GM06990 (cell line): Measurements from ENCODE around the gene KLHL33.

Experiments
- DNase-seq: peaks from one replicate; pipeline ENCODE4 v3.0.0-alpha.2; 2011; ENCODE audit not compliant: insufficient read length; ENCODE audit errors: extremely low read depth
- H3K27me3 ChIP-seq: replicated peaks from 2 replicates; pipeline ENCODE4 v1.6.0; 2011; ENCODE audit warnings: low read length; ENCODE audit not compliant: control insufficient read depth, insufficient read depth
- H3K36me3 ChIP-seq: 2 replicates; pipeline ENCODE4 v1.5.1; 2011; ENCODE audit warnings: low read length; ENCODE audit not compliant: control insufficient read depth, insufficient read depth
- H3K4me3 ChIP-seq: replicated peaks from 2 replicates; pipeline ENCODE4 v1.5.1; 2011; ENCODE audit warnings: low read depth, mild to moderate bottlenecking, control low read depth, low read length
- CTCF ChIP-seq: IDR thresholded peaks from 2 replicates; pipeline ENCODE4 v1.5.1; 2011; ENCODE audit warnings: low read length, control low read depth, mild to moderate bottlenecking, inconsistent platforms; ENCODE audit not compliant: insufficient read depth, poor library complexity, severe bottlenecking

The KLHL33 gene

GRCh38 chr14:20422886-20423285, 13.1 kb downstream of the KLHL33 start:
- DNase-seq = no peak
- H3K36me3 ChIP-seq = no peaks in the 10 kb centered on the region
- H3K27me3 ChIP-seq = no peaks in the 10 kb centered on the region

GRCh38 chr14:20421267-20421666, 14.7 kb downstream of the KLHL33 start:
- DNase-seq = no peak
- Histone ChIP-seq H3K27me3 (no peaks in the 10 kb centered on the region), H3K4me3 (no peak overlapping the region), H3K36me3 (no peaks in the 10 kb centered on the region)
- TF ChIP-seq CTCF = no peak

More at GRCh38 chr14:20422886-20423285, 13.1 kb downstream of the KLHL33 start:
- TF ChIP-seq CTCF = no peak
- H3K4me3 ChIP-seq = no peak overlapping the region

GRCh38 chr14:20419419-20419818, 16.5 kb downstream of the KLHL33 start:
- no peaks in the 10 kb centered on the region for H3K36me3 ChIP-seq
- no peak for DNase-seq
- no peak overlapping the region for H3K4me3 ChIP-seq
- no peak for TF ChIP-seq CTCF
- no peaks in the 10 kb centered on the region for H3K27me3 ChIP-seq

- no peak for TF ChIP-seq CTCF
- H3K4me3 ChIP-seq = no peak overlapping the region
- no peaks in the 10 kb centered on the region for H3K27me3 ChIP-seq
- DNase-seq = no peak
- no peaks in the 10 kb centered on the region for H3K36me3 ChIP-seq
Observed at GRCh38 chr14:20418501-20418909, 17.5 kb downstream of the KLHL33 start.

DNA sequence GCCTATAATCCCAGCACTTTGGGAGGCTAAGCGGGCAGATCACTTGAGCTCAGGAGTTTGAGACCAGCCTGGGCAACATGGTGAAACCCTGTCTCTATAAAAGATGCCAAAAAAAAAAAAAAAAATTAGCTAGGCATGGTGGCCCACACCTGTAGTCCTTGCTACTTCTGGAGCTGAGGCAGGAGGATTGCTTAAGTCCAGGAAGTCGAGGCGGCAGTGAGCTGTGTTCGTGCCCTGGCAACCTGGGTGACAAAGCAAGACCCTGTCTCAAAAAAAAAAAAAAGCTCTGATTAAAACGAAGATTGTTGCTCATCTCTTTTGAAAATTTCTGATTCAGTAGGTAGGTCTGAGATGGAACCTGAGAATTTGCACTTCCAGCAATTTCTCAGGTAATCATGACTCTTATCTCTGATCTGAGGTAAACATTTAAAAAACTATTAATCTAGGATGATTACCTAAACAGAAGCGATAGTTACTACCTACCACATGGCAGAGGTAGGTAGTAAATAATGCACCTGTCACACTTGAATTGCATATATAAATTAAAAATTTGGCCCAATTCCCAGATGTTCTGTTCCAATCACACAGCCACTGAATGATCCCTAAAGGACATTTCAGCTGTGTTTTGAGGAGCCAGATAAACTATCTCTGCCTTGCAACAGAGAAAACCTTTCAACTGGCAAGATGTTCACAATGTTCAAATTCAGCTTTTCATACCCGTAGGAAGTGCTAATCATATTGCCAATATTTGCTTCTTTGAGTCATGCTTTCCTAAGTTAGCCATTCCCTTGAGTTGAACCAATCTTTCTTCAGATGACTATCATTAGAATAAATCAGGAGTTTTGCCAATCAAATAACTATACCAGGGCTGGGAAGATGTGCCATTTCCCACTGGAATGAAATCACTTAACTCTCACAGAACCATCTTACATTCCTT, 18.4 kb downstream of the KLHL33 start:
- DNase-seq = no peak
- Histone ChIP-seq H3K27me3 (no peaks in the 10 kb centered on the region), H3K4me3 (no peak overlapping the region), H3K36me3 (no peaks in the 10 kb centered on the region)
- no peak for TF ChIP-seq CTCF
